ENCODE measurements around the gene ZFP36L2.

ZFP36L2 gene

GRCh38 chr2:43226558-43226954, at the start of gene ZFP36L2:
TSS of gene ZFP36L2 (minus strand) at chr2:43226606. CDS start at chr2:43226315, 291 bp downstream.
- peak; percentile 87 for DNase-seq (ENCODE audit: low read depth, low spot score)

GRCh38 chr2:43274721-43275120, 48.3 kb upstream of the ZFP36L2 start:
- no peak for DNase-seq (ENCODE audit: low read depth, low spot score)

- no peak for DNase-seq (ENCODE audit: low read depth, low spot score)
These were observed 47.6 kb upstream of the ZFP36L2 start for GRCh38 chr2:43274055-43274454.

GRCh38 chr2:43273529-43273928, 47.1 kb upstream of the ZFP36L2 start:
- DNase-seq (ENCODE audit: low read depth, low spot score) = no peak

GRCh38 chr2:43270930-43271615, 44.7 kb upstream of the ZFP36L2 start:
- no peak for DNase-seq (ENCODE audit: low read depth, low spot score)

GRCh38 chr2:43270461-43270860, 44.1 kb upstream of the ZFP36L2 start:
- DNase-seq (ENCODE audit: low read depth, low spot score) = no peak

- no peak for DNase-seq (ENCODE audit: low read depth, low spot score)
These were observed 43.3 kb upstream of the ZFP36L2 start for GRCh38 chr2:43269706-43270105.

GRCh38 chr2:43269074-43269572, 42.7 kb upstream of the ZFP36L2 start:
- DNase-seq (ENCODE audit: low read depth, low spot score) = no peak

- DNase-seq (ENCODE audit: low read depth, low spot score) = no peak
These were observed 41.9 kb upstream of the ZFP36L2 start for GRCh38 chr2:43268066-43268953.

GRCh38 chr2:43267381-43267780, 41.0 kb upstream of the ZFP36L2 start:
- DNase-seq (ENCODE audit: low read depth, low spot score) = no peak

- DNase-seq (ENCODE audit: low read depth, low spot score) = no peak
These were observed 40.3 kb upstream of the ZFP36L2 start for GRCh38 chr2:43266711-43267111.

- DNase-seq (ENCODE audit: low read depth, low spot score) = no peak
These were observed 39.0 kb upstream of the ZFP36L2 start for GRCh38 chr2:43265421-43265820.

- no peak for DNase-seq (ENCODE audit: low read depth, low spot score)
These were observed 38.6 kb upstream of the ZFP36L2 start for GRCh38 chr2:43265001-43265400.

GRCh38 chr2:43262951-43263350, 36.5 kb upstream of the ZFP36L2 start:
- no peak for DNase-seq (ENCODE audit: low read depth, low spot score)

- DNase-seq (ENCODE audit: low read depth, low spot score) = no peak
These were observed 35.8 kb upstream of the ZFP36L2 start for GRCh38 chr2:43262239-43262638.

GRCh38 chr2:43259512-43259911, 33.1 kb upstream of the ZFP36L2 start:
- DNase-seq (ENCODE audit: low read depth, low spot score) = no peak

GRCh38 chr2:43258547-43259156, 32.2 kb upstream of the ZFP36L2 start:
- DNase-seq (ENCODE audit: low read depth, low spot score) = no peak

- DNase-seq (ENCODE audit: low read depth, low spot score) = no peak
These were observed 29.0 kb upstream of the ZFP36L2 start for GRCh38 chr2:43255296-43255910.

- DNase-seq (ENCODE audit: low read depth, low spot score) = no peak
These were observed 27.9 kb upstream of the ZFP36L2 start for GRCh38 chr2:43254331-43254730.

- no peak for DNase-seq (ENCODE audit: low read depth, low spot score)
These were observed 24.8 kb upstream of the ZFP36L2 start for GRCh38 chr2:43251171-43251731.

- DNase-seq (ENCODE audit: low read depth, low spot score) = no peak
These were observed 23.6 kb upstream of the ZFP36L2 start for GRCh38 chr2:43250015-43250414.

- no peak for DNase-seq (ENCODE audit: low read depth, low spot score)
These were observed 22.2 kb upstream of the ZFP36L2 start for GRCh38 chr2:43248621-43249020.
